LNCAP (cell line): ENCODE data around the gene GTF2F2.

ENCODE experiments used
- CTCF ChIP-seq: fragments of 450-650 bp; IDR thresholded peaks from 2 replicates; pipeline ENCODE4 v1.5.1; 2017; ENCODE audit warnings: mild to moderate bottlenecking

GTF2F2 gene

GRCh38 chr13:45132369-45133064 lies 12.2 kb downstream of the GTF2F2 start:
- no peak for TF ChIP-seq CTCF

- no peak for TF ChIP-seq CTCF
Observed at GRCh38 chr13:45133396-45134118, 13.2 kb downstream of the GTF2F2 start.

DNA sequence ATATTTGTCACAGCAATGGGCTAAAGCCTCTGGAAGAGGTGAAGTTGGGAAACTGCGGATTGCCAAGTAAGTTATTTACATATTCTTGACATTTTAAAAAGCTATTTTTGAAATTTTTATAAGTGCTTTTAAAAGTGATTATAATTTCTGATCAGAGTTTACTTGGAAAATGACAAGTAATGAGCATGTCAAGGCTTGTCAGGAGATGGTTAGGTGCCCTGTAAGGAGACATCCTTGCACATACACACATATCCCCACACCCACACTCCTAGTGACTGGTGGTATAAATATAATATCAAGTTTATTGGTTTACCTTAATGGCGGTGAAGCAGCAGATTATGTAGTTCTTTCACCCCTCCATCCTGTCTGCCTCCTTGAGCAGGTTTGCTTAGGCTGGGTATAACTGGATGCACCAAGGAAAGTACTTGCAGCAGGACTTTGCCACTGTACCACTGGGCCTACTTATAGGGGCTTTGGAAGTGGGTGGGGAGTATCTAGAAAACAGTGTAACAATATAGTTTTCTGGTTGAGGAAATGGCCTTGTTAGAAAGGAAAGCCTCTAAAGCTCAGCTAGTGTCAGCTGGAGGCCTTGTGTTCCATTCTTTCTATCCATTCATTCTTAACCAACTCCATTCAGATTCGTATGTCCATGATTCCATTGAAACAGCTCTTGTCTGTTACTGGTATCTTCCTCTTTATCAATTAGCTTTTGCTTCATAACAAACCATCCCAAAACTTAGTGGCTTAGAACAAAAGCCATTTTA lies 16.6 kb downstream of the GTF2F2 start:
- no peak for TF ChIP-seq CTCF

GRCh38 chr13:45137526-45137925 lies 17.2 kb downstream of the GTF2F2 start:
- TF ChIP-seq CTCF, result no peak

DNA sequence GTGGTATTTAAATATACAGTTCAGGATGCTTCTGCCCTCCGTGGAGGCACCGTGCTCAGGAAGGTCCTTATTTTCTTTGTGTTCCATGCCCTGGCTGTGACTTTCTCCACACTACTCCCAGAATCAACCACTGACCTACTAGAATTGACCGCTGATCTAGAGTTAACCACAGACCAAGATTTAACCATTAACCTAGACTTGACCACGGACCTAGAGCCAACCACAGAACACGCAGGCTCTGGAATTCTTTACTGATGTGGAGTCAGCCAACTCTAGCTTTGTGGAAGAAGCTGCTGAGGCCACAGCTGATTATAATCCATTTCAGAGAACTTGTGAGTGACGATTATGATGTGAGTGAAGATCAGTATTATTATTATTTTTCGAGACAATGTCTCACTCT lies 18.0 kb downstream of the GTF2F2 start:
- TF ChIP-seq CTCF, result no peak

- no peak for TF ChIP-seq CTCF
Observed at GRCh38 chr13:45141369-45141768, 21.1 kb downstream of the GTF2F2 start.

DNA sequence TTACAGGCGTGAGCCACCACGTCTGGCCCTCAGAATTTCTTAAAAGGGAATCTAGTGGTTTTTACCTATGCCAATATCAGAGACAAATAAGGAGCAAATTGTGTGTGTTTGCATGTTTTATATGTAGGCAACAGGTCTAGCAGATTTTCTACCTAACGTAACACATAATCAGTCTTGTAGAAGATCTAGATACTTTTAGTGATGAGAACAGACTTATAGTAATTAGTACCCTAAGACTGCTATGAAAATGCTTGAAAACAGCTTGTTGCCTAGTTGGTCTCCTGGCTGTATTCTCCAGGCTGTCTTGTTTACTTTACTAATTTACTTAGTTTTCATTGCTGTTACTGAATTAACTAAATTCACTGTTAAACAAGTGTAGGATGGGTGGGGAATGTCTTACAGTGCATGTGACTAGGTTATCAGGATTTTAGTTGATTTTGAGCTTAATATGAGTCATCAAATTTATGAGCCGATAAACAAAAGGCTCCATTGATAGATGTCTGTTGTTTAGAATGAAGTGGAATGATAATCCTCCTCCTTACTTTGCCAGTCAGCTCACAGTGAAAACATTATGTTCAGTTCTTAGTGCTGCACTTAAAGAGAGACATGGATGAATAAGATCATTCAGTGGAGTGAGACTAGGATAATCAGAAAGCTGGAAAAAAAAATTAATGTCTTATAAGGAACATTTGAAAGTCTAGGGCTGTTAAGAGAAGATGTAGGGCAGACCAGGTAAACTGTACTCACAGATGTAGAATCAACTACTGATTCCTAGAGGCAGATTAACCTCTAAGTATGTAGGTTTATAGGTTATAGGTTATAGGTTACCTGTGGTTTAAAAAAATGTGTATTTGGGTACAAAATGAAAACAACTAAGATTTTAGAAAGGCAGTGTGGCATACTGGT lies 22.4 kb downstream of the GTF2F2 start:
- TF ChIP-seq CTCF, result no peak
